SW 1271 (cell line): Measurements from ENCODE around the gene WWOX.
A peak's percentile ranks its signal among the peaks of the same experiment; 100 is the strongest.

Source experiments
- DNase-seq, 2 experiments: peaks; one replicate each; lab custom pipeline; 2025; lab: John Stamatoyannopoulos, UW

The WWOX gene

DNA sequence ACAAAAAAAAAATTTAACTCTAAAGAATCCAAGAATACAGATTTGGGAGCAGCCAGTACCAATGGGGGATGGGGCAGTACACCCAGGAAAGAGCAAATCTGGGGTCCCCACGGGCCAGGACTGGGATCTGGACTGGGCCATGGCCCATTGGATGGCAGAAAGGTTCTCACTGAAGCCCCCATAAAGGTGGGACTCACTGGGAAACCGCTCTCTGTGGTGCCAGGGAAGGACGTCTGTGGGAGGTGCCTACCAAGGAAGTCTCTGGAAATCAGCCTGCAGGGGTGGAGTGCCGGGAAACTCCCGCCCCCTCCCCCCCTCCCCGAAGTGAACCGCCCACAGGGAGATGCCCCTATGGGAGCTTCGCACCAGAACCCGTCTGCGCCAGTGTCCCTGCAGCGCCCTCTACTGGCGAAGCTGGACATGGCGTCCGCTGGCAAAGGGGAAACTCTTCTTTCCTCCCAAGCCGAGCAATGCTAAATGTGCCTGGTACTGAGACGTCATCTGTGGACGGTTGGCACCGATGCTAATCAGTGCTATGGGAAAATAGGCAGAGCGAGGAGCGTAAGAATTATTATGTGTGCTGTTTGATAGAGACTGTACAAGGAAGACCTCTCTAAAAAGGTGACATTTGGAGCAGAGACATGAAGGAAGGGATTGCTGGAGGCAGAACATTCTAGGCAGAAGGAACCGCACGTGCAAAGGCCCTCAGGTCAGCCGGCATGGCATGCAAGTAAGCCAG, 671.1 kb downstream of the WWOX start:
- no peak for DNase-seq

- DNase-seq: no peak
Measured at GRCh38 chr16:78773291-78773702, 673.8 kb downstream of the WWOX start.

GRCh38 chr16:78773706-78774105, 674.3 kb downstream of the WWOX start:
- DNase-seq: no peak

DNA sequence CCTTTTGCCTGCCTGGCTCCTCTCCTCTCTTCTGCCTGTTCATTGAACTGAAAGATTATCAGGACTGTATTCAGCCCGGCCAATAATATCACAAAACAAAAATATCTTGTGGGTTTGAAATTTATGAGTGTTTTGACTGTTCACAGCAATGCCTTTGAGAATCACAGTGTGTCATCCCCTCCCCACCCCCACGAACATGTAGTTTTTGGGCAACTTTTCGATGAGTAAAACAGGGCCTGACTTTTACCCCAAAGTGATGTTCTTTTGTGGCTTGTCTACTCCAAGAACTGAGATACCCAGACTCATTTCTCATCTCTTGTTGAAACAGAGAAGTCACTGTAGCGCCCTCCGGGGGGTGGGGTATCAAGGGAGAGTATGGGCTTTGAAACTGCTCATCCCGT, 675.7 kb downstream of the WWOX start:
- no peak for DNase-seq

DNA sequence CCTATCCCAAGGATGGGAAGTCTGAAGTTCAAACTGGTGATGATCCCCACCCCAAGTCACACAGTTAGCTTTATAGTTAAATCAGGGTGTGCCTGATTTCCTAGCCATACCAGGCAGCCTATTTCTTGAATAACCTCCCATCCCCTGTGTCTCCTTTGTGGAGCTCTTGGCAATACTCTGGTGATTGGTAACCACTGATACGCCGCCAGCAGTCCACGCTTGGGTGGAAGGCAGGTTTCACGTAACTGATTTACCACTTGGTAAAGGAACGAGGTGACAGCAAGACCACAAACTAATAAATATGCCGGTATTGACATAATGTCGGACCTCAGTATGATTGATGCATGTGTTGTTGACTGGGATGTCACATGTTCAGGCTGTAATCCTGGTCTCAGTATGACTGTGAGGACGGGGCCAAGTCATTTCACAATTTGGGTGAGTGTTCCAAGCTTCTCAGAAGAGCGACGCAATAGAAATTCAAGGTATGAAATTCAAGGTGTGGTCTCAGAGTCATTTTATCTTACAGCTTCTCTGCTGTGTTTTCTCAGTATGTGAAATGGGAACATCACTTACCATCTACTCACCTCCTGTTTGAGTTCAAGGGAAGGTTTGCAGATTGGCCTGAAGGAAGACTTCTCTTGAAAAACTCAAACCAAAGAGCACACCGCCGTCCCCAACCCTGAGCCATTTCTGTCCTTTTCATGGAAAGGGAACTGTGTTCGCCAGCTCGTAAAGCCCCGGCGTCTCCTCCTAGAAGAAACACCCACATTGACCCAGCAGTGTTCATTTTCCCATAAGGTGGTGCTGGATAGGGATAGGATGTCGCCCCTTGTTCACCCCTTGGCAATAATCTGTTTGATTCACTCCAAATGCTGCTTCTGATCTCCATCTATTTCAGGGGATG, 678.9 kb downstream of the WWOX start:
- no peak for DNase-seq

DNA sequence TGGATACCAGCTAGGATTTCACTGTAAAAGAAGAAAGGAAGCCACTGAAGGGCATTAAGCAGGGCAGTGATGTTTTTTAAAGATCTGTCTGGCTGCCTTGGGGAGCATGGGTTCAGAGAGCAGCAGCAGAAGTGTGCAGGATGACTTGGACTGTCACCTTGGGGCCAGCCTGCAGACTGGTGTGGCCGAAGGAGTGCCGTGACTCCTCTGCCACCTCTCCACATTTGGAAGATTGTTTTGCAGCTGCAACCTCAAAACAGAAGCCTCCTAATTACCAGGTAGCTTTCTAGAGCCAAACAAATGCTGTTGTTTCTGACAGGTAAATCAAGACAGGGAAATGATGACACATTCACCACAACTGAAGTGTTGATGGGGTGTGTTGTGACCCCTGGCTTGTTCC, 681.4 kb downstream of the WWOX start:
- DNase-seq: no peak

GRCh38 chr16:78782572-78782971, 683.1 kb downstream of the WWOX start:
- DNase-seq: no peak

DNA sequence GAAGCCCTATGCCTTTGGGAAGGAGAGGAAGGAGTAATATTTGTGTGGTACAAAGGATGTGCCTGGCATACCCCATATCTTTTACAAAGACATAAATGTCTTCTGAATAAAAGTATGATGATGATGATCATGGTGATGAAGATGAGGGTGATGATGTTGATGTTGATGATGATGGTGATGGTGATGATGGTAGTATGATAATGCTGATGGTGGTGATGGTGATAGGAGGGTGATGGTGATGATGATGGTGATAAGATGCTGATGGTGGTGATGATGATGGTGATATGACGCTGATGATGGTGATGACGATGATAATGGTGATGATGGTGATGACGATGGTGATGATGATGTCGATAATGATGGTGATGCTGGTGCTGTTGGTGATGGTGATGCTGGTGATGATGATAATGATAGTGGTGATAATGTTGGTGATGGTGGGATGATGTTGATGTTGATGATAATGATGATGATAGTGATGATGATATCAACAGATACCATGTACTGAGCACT, 684.2 kb downstream of the WWOX start:
- DNase-seq: no peak

DNA sequence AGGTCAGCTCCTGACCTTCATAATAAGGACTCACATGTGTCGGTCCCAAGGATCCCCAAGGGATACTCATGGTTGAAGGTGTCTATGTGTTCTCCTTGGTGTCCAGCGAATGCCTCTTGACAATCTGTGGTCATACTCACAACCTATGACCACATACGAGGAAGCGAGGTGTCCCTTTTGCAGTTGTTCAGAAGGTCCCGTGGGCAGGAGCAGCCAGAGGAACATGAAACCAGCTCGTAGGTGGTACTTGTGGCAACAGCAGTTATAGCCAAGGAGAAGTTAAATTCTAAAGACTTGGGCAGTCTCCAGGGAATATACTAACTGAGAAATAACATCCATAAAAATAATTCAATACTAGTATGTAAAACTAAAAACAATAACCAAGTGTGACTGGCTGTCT, 685.3 kb downstream of the WWOX start:
- no peak for DNase-seq

GRCh38 chr16:78785218-78785617, 685.8 kb downstream of the WWOX start:
- no peak for DNase-seq

GRCh38 chr16:78786635-78787034, 687.2 kb downstream of the WWOX start:
- DNase-seq: no peak

- no peak for DNase-seq
Measured at GRCh38 chr16:78788276-78788675, 688.8 kb downstream of the WWOX start.

GRCh38 chr16:78788696-78789095, 689.2 kb downstream of the WWOX start:
- DNase-seq: no peak

DNA sequence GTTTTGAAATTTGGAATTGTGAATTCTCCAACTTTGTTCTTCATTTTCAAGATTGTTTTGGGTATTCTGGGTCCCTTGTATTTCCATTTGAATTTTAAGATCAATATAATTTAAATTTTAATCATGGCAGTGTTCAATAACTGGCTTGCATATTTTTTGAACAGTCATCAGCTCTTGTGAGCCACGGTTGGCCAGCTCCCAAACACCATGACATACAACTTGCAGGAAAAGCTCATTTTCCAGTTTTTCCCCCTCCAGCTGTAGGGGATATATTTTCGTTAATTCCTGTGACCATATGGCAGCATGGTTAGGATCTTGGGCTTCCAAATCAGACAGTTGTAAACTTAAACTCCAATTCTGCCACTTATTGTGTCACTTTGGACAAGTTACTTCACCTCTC, 690.1 kb downstream of the WWOX start:
- no peak for DNase-seq

DNA sequence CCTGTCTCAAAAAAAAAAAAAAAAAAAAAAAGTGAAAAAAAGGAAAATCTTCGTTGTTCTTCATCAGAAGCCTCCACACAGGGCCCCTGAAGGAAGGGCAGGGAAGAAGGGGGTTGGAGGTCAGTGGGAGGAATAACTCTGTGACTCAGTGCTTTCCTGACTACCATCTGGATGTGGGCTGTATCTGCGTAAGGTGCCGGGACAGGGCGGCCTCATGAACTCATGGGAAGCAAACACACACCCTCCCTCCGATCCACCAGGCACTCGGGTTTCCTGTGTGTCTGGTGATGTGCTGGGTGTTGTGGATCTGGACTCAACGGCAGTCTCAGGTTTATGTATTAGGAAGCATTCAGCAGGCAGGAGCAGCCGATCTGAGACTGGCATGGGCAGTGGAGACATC, 691.6 kb downstream of the WWOX start:
- DNase-seq: no peak

DNA sequence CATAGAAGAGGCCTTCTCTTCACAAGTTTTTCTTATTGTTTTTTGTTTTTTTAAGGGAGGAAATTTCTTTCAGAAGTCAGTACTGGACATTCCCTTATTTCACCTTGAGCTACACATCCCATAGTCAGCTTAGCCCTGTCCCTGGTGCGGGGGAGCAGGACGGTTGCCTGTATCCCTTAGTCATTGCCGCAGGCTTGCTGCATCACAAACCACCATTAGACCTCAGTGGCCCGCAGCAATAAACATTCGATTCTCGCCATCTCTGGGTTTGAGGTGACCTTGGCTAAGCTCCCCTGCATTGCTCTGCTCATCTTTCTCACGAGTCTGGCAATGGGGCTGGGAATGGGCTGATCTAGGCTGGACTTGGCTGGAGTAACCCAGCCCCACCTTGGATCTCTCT, 692.5 kb downstream of the WWOX start:
- no peak for DNase-seq

DNA sequence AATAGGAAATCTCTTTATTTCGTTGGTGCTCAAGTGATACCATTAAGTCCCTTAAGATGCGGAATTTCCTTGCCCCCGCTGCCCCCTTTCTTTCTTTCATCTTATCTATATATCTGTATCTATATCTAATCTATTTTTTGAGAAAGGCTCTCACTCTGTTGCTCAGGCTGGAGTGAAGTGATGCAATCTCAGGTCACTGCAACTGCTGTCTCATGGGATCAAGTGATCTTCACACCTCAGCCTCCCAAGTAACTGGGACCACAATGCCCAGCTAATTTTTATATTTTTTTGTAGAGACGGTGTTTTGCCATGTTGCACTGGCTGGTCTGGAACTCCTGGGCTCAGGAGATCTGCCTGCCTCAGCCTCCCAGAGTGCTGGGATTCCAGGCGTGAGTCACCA, 693.5 kb downstream of the WWOX start:
- DNase-seq: no peak

DNA sequence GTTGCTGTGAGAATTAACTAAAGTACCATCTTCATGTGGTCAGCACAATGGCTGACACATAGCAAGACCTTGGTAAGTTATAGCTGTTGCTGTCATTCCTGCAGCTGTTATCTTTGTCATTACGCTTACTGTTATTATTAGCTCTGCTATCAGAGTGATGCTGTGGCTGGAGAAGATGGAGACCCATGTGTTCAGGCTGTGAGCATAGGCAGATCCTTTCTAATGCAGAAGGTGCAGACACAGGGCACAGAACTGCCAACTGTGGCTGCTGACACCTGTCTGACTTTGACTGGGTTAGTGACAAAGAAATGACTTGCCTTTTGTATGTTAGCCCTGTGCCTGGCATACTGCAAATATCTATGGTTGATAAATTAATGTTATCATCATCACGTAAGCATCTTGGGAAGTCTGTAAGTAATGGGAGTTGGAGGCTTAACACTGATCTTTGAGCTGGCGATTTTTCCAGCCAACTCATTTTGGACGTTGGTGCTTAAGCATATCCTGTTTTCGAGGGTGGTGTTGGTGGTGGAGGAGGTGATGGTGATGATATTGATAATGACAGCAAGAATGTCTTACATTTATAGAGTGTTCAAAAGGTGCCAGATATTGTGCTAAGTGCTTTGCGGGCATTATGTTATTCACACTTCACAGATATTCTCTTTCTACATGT, 695.3 kb downstream of the WWOX start:
- DNase-seq: no peak

DNA sequence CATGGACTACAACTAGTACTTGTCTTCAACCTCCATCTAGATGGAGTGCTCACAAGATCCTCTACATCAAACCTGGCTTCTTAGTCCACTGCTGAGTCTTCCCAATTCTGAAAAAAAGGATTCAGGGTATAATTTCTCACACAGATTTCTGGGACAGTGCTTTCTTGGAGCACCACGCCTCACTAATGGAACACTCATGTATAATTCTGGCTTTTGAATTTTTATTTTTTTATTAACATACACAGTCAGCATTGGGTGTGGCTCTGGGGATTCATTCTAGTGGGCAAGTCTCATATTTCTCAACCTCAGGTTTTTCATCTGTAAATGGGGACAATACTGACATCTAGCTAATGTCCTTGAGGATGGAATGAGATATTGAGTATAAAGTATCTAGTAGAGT, 696.0 kb downstream of the WWOX start:
- no peak for DNase-seq

GRCh38 chr16:78796221-78796866, 696.9 kb downstream of the WWOX start:
- peak in 1 of 2 experiments; percentile 24 for DNase-seq

- DNase-seq: no peak
Measured at GRCh38 chr16:78799429-78799828, 700.0 kb downstream of the WWOX start.

GRCh38 chr16:78800523-78800922, 701.1 kb downstream of the WWOX start:
- DNase-seq: no peak
